Breast epithelium (tissue), 3 donors: ENCODE measurements around the gene SLC8B1.

Experiments used
- POLR2A ChIP-seq: fragments of 450-650 bp; IDR thresholded peaks from one replicate; pipeline ENCODE4 v1.6.1; 2016; ENCODE audit warnings: antibody characterized with exemption, mild to moderate bottlenecking, moderate library complexity
- TF ChIP-seq, protein P1 (sequence below), 3 donors: fragments of 450-650 bp; IDR thresholded peaks; one replicate each; pipeline ENCODE4 v1.5.1; 2016 to 2017; ENCODE audit warnings: antibody characterized with exemption in 3 of 3, mild to moderate bottlenecking in 3 of 3, moderate library complexity in 3 of 3

DNA sequence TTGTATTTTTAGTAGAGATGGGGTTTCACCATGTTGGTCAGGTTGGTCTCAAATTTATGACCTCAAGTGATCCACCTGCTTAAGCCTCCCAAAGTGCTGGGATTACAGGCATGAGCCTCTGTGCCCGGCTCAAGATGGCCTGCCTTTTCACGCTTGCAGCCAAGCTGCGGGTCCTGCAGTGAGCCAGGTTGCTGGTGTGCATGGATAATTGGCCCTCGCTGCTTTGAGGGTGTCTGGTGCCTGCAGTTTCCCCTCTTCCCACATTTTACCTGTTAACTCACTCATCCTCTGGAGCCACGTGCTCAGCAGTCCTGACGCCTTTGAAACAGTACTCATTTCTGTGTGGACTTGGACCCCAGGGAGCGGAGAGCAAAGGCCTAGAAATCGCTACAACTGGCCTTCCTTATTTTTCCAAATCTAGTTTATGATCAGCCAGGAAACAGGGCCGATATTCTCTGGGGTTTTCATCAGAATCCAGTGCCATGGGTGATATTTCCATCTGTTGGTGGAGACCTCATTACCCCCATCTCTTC is 71.4 kb downstream of the SLC8B1 start:
- TF ChIP-seq, protein P1, sequence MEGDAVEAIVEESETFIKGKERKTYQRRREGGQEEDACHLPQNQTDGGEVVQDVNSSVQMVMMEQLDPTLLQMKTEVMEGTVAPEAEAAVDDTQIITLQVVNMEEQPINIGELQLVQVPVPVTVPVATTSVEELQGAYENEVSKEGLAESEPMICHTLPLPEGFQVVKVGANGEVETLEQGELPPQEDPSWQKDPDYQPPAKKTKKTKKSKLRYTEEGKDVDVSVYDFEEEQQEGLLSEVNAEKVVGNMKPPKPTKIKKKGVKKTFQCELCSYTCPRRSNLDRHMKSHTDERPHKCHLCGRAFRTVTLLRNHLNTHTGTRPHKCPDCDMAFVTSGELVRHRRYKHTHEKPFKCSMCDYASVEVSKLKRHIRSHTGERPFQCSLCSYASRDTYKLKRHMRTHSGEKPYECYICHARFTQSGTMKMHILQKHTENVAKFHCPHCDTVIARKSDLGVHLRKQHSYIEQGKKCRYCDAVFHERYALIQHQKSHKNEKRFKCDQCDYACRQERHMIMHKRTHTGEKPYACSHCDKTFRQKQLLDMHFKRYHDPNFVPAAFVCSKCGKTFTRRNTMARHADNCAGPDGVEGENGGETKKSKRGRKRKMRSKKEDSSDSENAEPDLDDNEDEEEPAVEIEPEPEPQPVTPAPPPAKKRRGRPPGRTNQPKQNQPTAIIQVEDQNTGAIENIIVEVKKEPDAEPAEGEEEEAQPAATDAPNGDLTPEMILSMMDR (IDR thresholded peaks at IDR 0.05) = no peak
- no peak for TF ChIP-seq POLR2A
